Right lobe of liver (tissue), 6 donors: ENCODE data around the gene CXCL17. TPM values are rescaled to one million over a fixed set of nuclear protein-coding genes. Genes with fewer than 3 reads are reported as not detected.

ENCODE experiments used
- ATAC-seq, 4 donors: fragments of 200-7000 bp; cut with Tn5 transposase; one replicate each; pipeline ENCODE4 v1.9.1; 2020; ENCODE audit warnings: mild to moderate bottlenecking in 4 of 4, moderate library complexity in 4 of 4
- DNase-seq, 3 donors: peaks; one replicate each; pipeline ENCODE4 v3.0.0-alpha.2; 2020
- H3K27ac ChIP-seq, 3 donors: fragments of 200-600 bp; one replicate each; pipeline ENCODE4 v1.8.0; 2022
- H3K27me3 ChIP-seq, 2 donors: fragments of 200-600 bp; one replicate each; pipeline ENCODE4 v1.8.0; 2022
- H3K36me3 ChIP-seq, 4 donors: fragments of 200-600 bp; sonication (generic) in 1 of 4; one replicate each; pipeline versions ENCODE4 v1.5.1 to v1.8.0; 2017 to 2022; ENCODE audit warnings: control low read depth in 1 of 4
- H3K4me1 ChIP-seq, 4 donors: fragments of 200-600 bp; sonication (generic) in 1 of 4; one replicate each; pipeline versions ENCODE4 v1.5.1 to v1.8.0; 2017 to 2022; ENCODE audit warnings: control low read depth in 1 of 4
- H3K4me3 ChIP-seq, 3 donors: fragments of 200-600 bp; one replicate each; pipeline ENCODE4 v1.8.0; 2022
- H3K9me3 ChIP-seq, 4 donors: fragments of 200-600 bp; sonication (generic) in 1 of 4; one replicate each; pipeline versions ENCODE4 v1.5.1 to v1.8.0; 2017 to 2022; ENCODE audit warnings: control low read depth in 1 of 4
- CTCF ChIP-seq, 4 donors: fragments of 200-600 bp in 3 of 4; fragments of 450-650 bp in 1 of 4; IDR thresholded peaks; one replicate each; pipeline versions ENCODE4 v1.5.1 to v1.8.0; 2016 to 2022; ENCODE audit warnings: antibody characterized with exemption in 4 of 4, mild to moderate bottlenecking in 2 of 4
- POLR2A ChIP-seq: fragments of 450-650 bp; IDR thresholded peaks from one replicate; pipeline ENCODE4 v1.6.1; 2017; ENCODE audit warnings: antibody characterized with exemption, mild to moderate bottlenecking
- WGBS: methylation state at CpG from one replicate; pipeline ENCODE4 v1.1.6; 2018; ENCODE audit warnings: low coverage, low lambda C conversion rate; ENCODE audit not compliant: insufficient coverage; ENCODE audit errors: missing lambda C conversion rate; 5-methylcytosine and 5-hydroxymethylcytosine counted together
- intact Hi-C, 2 donors: fragments of 100-400 bp; cut with DNase I; formaldehyde crosslinking; loops; one replicate each; pipeline versions ENCODE4 v1.11.2 to v1.14.1; 2022
- total RNA-seq, 6 experiments: library from RNA; depleted of rRNA in 2 of 6; stranded (reverse); fragments of >200 nt in 2 of 6; fragmentation: NEBNext Ultra II Directional in 3 of 6; extraction: Animal tissue kit (Norgen Biotek cat#: 25700) in 3 of 6; gene quantifications; one replicate each; pipeline versions ENCODE4 v1.1.0 to v1.2.4, GENCODE V29; 2016 to 2023
- donor health status: DM: no; HTN: yes; CAD: no.
- donor health status: DM: no; HTN: no; CAD: no.
- donor health status: DM: no; HTN: no; CAD: no.
- donor health status: DM: no; HTN: yes; CAD: no.
- donor health status: DM: no; HTN: yes; CAD: no.

The CXCL17 gene
- total RNA-seq, 6 experiments from 2014 or later: 0.29 TPM; not detected in 5

GRCh38 chr19:42472402-42473147 is 29.8 kb upstream of the CXCL17 start:
- no peak for TF ChIP-seq POLR2A
- TF ChIP-seq CTCF (IDR thresholded peaks at IDR 0.05): no peak
- DNase-seq: no peak
- WGBS: 88% methylated on average over 7 of the region's 7 CpGs
- no peak overlapping the region for H3K4me3 ChIP-seq
- ATAC-seq: no peak
- intact Hi-C loops: no loop called here
- H3K27ac ChIP-seq: no peak overlapping the region
- no peaks in the 10 kb centered on the region for H3K36me3 ChIP-seq
- no peaks in the 10 kb centered on the region for H3K27me3 ChIP-seq
- no peaks in the 10 kb centered on the region for H3K9me3 ChIP-seq
- no peaks in the 10 kb centered on the region for H3K4me1 ChIP-seq

- H3K27me3 ChIP-seq: no peaks in the 10 kb centered on the region
- intact Hi-C loops: no loop called here
- no peaks in the 10 kb centered on the region for H3K4me1 ChIP-seq
- no peaks in the 10 kb centered on the region for H3K9me3 ChIP-seq
- no peaks in the 10 kb centered on the region for H3K36me3 ChIP-seq
- peak in 1 of 4 donors; percentile 25 for ATAC-seq
- no peak overlapping the region for H3K4me3 ChIP-seq
- no peak for DNase-seq
- H3K27ac ChIP-seq: no peak overlapping the region
- no peak for TF ChIP-seq POLR2A
- no peak for TF ChIP-seq CTCF (IDR thresholded peaks at IDR 0.05)
- WGBS: 85% methylated on average over 2 of the region's 7 CpGs
These were observed 29.0 kb upstream of the CXCL17 start for GRCh38 chr19:42471554-42472249.

- no peak for DNase-seq
- no peaks in the 10 kb centered on the region for H3K27me3 ChIP-seq
- no peaks in the 10 kb centered on the region for H3K4me1 ChIP-seq
- TF ChIP-seq POLR2A: no peak
- TF ChIP-seq CTCF (IDR thresholded peaks at IDR 0.05): no peak
- ATAC-seq: peak in 2 of 4 donors; percentile 23 to 55
- 52% methylated on average over 8 of the region's 8 CpGs for WGBS
- intact Hi-C loops: no loop called here
- no peaks in the 10 kb centered on the region for H3K9me3 ChIP-seq
- no peak overlapping the region for H3K27ac ChIP-seq
- no peak overlapping the region for H3K4me3 ChIP-seq
- no peaks in the 10 kb centered on the region for H3K36me3 ChIP-seq
These were observed 26.8 kb upstream of the CXCL17 start for GRCh38 chr19:42469311-42470235.

GRCh38 chr19:42468273-42468796 is 25.6 kb upstream of the CXCL17 start:
- H3K4me3 ChIP-seq: no peak overlapping the region
- intact Hi-C loops: no loop called here
- TF ChIP-seq POLR2A (no peak), CTCF (IDR thresholded peaks at IDR 0.05) (no peak)
- DNase-seq: no peak
- 74% methylated on average over 3 of the region's 3 CpGs for WGBS
- no peaks in the 10 kb centered on the region for H3K36me3 ChIP-seq
- H3K4me1 ChIP-seq: no peaks in the 10 kb centered on the region
- H3K27ac ChIP-seq: no peak overlapping the region
- H3K9me3 ChIP-seq: no peaks in the 10 kb centered on the region
- ATAC-seq: no peak
- H3K27me3 ChIP-seq: no peaks in the 10 kb centered on the region
